Measurements from ENCODE around the gene PARP1.
A peak's percentile ranks its signal among the peaks of the same experiment; 100 is the strongest.
"Not testable (repeated sequence)": the region's sequence is repeated elsewhere in the genome, so short reads cannot be mapped to it uniquely, and the experiment has no call there.

The PARP1 gene
- 272 to 276 reads per million in 2 donors for total RNA-seq

GRCh38 chr1:226407497-226408284, at the start of gene PARP1:
Gene PARP1 (minus strand): TSS chr1:226408093. CDS start chr1:226407929, 164 bp downstream.
- DNase-seq: peak; percentile 81

GRCh38 chr1:226457307-226457712, 49.4 kb upstream of the PARP1 start:
- no peak for DNase-seq

GRCh38 chr1:226455843-226456242, 48.0 kb upstream of the PARP1 start:
- DNase-seq: no peak

GRCh38 chr1:226454349-226454748, 46.5 kb upstream of the PARP1 start:
- no peak for DNase-seq

- DNase-seq: no peak
Observed at GRCh38 chr1:226453015-226453704, 45.3 kb upstream of the PARP1 start.

DNA sequence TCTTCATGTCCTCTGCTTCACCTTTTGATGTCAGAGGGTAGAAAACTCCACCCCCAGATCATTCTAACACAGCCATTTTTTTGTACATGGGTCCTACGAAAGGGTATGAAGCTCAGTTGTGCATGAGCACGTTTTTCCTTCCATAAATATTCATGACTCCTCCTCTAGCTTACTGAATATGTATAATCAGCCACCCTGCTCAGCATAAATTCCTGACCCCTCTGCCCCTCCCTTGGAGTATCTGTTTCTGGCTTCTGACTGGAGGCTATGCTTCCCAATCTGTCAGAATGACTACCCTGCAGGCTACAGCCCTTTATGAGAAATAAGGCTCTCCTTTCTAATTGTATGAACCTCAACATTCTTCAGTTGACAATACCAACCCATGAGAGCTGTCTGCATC, 42.8 kb upstream of the PARP1 start:
- no peak for DNase-seq

DNA sequence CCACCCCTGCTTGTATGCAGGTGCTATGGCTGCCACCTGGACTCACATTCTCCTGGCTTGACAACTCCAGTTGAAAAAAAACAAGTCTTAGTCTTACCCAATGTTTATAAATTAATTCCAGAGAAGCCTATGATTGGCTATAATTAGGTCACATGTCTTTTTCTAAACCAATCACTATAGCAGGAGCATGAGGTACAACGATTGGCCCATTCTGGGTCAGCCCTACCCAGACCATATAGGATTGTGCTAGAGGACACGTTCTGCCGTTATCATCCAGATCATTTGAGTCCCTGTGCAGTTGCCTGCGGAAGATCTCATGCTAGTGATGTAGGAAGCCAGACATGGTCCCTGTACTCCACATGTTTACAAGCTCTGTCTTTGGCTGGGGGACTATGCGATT, 41.9 kb upstream of the PARP1 start:
- no peak for DNase-seq

DNA sequence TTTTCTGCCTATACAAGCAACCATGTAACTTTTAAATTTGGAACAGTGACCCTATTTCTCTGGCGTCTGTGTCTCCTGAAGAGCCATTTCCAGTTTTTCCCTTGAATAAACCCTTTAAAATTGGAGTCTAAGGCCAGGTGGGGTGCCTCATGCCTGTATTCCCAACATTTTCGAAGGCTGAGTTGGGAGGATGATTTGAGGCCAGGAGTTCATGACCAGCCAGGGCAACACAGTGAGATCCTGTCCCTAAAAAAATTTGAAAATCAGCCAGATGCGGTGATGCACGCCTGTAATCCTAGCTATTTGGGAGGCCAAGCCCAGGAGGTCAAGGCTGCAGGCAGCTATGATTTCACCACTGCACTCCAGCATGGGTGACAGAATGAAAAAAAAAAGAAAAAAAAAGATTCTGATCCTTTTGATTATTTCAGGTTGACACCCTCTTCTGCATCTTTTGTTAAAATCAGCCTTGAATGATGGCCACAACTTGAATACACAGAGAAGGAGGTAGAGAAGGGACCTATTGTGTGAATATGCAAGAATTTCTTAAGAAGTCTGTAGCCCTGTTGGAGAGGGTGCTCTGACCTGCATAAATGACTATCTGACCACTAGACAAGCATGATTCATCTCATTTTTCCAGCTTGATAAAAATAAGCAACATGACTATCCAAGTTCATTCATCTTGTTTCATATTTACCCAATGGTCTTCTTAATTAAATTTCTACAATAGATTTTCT, 40.2 kb upstream of the PARP1 start:
- DNase-seq: no peak

GRCh38 chr1:226446094-226446493, 38.2 kb upstream of the PARP1 start:
- no peak for DNase-seq

DNA sequence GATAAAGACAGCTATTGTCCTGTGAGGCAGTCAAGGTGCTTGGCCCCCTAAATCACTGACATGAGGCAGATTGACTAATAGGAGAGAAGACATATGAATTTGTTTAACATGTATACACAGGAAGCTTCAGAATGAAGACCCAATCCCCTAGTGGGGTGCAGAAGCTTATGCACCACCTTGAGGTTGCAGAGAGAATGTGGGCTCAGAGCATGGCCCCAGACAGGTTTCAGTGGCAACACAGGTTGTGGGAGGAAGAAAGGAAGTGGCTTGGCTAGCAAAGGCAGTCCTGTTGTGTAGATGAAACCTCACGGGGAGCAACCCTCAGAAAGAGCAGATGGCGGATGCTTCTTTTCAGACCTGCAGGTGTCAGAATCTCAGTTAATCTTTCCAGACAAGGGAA, 37.0 kb upstream of the PARP1 start:
- no peak for DNase-seq

- DNase-seq: no peak
Observed at GRCh38 chr1:226443439-226443838, 35.5 kb upstream of the PARP1 start.

GRCh38 chr1:226443033-226443432, 35.1 kb upstream of the PARP1 start:
- DNase-seq: no peak

GRCh38 chr1:226441629-226442028, 33.7 kb upstream of the PARP1 start:
- DNase-seq: no peak

GRCh38 chr1:226440512-226440911, 32.6 kb upstream of the PARP1 start:
- no peak for DNase-seq

DNA sequence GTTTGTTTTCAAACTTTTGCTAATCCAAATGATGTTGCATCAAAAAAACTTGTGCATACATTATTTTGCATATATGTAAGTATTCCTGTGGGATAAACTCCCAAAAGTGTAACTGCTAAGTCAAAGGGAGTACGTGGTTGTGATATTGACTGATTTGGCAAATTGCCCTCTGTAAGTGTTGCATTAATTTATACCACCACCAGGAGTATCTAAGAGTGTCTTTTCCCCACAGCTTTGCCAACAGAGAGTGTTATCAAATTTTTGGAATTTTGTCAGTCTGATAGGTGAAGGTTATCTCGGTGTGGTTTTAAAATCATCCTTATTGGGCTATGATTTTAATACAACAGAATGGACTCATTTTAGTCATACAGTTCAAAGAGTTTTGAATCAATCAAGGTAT, 30.1 kb upstream of the PARP1 start:
- DNase-seq: no peak

- DNase-seq: no peak
Observed at GRCh38 chr1:226436855-226437491, 29.1 kb upstream of the PARP1 start.

DNA sequence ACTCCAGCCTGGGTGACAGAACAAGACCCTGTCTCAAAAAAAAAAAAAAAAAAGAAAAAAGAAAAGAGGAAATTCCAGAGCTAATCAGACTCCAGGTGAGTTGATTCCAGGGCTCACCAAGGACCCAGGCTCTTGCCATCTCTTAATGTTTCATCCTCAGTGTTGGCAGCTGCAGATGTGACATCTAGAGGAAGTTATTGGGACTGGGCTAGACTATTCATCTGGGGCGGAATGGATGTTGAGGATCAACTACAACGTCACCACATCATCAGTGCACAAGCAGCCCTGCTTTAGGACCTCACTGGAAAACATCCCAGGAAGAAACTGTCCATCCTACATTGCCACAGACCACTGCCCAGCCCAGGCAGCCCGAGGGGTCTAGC, 28.6 kb upstream of the PARP1 start:
- no peak for DNase-seq

DNA sequence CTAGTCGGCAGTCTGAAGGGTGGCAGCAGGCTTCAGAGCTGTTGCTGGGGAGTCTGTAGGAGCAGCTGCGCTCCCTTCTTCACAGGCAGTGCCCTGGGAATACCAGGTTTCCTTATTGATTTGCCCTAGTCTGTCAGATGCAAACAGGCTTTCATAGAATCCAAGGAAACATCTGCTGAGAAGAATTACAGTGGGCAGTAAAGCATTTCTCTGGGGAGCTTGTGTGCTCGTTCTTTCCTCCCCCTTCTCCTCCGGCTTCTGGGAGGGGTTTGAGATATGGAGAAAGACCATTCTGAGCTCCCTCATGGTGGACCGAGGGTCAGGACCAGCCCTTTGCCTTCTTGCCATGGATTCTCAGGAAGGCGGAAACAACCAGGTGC, 25.4 kb upstream of the PARP1 start:
- no peak for DNase-seq

GRCh38 chr1:226432586-226433340, 24.9 kb upstream of the PARP1 start:
- DNase-seq: no peak

DNA sequence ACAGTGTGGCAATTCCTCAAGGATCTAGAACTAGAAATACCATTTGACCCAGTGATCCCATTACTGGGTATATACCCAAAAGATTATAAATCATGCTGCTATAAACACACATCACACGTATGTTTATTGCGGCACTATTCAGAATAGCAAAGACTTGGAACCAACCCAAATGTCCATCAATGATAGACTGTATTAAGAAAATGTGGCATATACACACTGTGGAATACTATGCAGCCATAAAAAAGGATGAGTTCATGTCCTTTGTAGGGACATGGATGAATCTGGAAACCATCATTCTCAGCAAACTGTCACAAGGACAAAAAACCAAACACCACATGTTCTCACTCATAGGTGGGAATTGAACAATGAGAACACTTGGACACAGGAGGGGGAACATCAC, 24.0 kb upstream of the PARP1 start:
- not testable (repeated sequence) for DNase-seq

DNA sequence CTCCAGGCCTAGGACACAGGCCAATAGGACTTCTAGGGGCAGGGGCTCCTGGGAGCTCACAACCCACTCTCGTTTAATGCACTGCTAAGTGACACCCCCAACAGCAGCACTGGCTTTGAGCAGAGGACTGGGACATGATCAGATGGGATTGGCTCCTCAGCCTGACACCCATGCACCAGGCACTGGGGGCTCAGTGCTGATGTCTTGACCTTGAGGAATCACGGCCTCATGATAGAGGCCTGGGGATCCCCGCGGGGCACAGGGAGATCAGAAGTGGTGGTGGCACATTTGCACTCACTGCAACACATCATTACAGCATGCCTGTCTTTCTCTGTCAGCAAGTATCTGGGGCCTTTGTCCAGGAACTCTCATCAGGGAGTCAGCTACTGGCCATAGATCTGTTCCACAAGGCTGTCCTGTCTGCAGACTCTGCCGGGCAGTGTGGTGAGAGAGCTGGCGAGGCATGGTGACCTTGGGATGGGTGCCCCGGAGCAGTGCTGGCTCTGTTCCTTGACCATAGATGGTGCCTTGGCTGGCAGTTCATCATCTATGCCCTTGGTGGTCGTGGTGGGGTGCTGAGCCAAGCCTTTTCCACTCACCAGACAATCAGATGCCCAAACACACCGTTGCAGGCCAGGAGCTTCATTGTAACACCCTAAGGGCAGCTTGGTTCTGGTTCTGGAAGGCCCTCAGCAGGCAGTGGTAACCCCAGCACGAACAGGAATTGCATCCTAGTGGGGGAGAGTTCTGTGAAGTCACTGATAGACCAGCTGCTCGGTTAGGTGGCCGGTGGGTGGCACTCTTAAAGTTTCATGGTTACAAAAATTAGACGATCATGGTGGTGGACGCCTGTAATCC, 22.2 kb upstream of the PARP1 start:
- DNase-seq: no peak
